GM12878 (cell line): ENCODE results near the gene ARHGEF7. TPM values are rescaled to one million over a fixed set of nuclear protein-coding genes. Genes with fewer than 3 reads are reported as not detected.

Experiments used
- ATAC-seq: fragments of 200-7000 bp; cut with Tn5 transposase; 3 replicates; pipeline ENCODE4 v1.9.1; 2020; ENCODE audit warnings: mild to moderate bottlenecking, moderate library complexity
- BruUV-seq: library from RNA; stranded (reverse); fragments of 400-500 nt; replicated peaks from 2 replicates; lab custom pipeline; 2021; lab: Mats Ljungman, UMichigan
- CTCF ChIA-PET: fragments of 300-600 bp; sonication (Branson Sonifier 250); formaldehyde crosslinking; extraction: SDS; loops from one replicate; lab custom pipeline; 2021; ENCODE audit warnings: inconsistent platforms; lab: Yijun Ruan, JAX
- POLR2A ChIA-PET: fragments of 350-600 bp; formaldehyde crosslinking; extraction: SDS; loops from one replicate; lab custom pipeline; 2021; ENCODE audit warnings: inconsistent platforms; lab: Charles Lee
- RAD21 ChIA-PET: fragments of 300-600 bp; sonication (Branson Sonifier 250); formaldehyde crosslinking; loops from one replicate; lab custom pipeline; 2023; ENCODE audit warnings: antibody characterized with exemption; ENCODE audit not compliant: unreplicated experiment; lab: Charles Lee
- SMC1A ChIA-PET: fragments of 300-600 bp; sonication (Branson Sonifier 250); formaldehyde crosslinking; loops from one replicate; lab custom pipeline; 2023; ENCODE audit not compliant: unreplicated experiment, uncharacterized antibody; lab: Charles Lee
- DNase-seq: peaks from one replicate; pipeline ENCODE4 v3.0.0-alpha.2; 2011; ENCODE audit warnings: low read depth, low spot score
- FAIRE-seq: peaks from 3 replicates; lab custom pipeline; 2011; peaks lifted over from hg19 to GRCh38; lab: Jason Lieb, UNC
- H2AFZ ChIP-seq: 2 replicates; pipeline ENCODE4 v1.6.0; 2011; ENCODE audit warnings: low read depth, low read length, control low read depth; ENCODE audit not compliant: control insufficient read depth
- H3K27ac ChIP-seq: 2 replicates; pipeline ENCODE4 v1.5.1; 2011; ENCODE audit warnings: control low read depth; ENCODE audit not compliant: control insufficient read depth, insufficient read depth
- H3K27me3 ChIP-seq, 2 experiments: replicated peaks in 1 of 2; 2 replicates each; pipeline versions ENCODE4 v1.6.0 to v1.6.1; 2011; ENCODE audit warnings: low read length in 1 of 2; ENCODE audit not compliant: control insufficient read depth in 2 of 2, insufficient read depth in 2 of 2
- H3K36me3 ChIP-seq, 2 experiments: 2 replicates each; pipeline ENCODE4 v1.5.1; 2011; ENCODE audit warnings: low read length in 1 of 2; ENCODE audit not compliant: control insufficient read depth in 2 of 2, insufficient read depth in 2 of 2
- H3K4me1 ChIP-seq: 2 replicates; pipeline ENCODE4 v1.6.1; 2011; ENCODE audit warnings: mild to moderate bottlenecking, low read length, moderate library complexity, mixed read lengths; ENCODE audit not compliant: control insufficient read depth, insufficient read depth
- H3K4me2 ChIP-seq: 2 replicates; pipeline ENCODE4 v1.6.0; 2011; ENCODE audit warnings: control low read depth; ENCODE audit not compliant: control insufficient read depth, insufficient read depth
- H3K4me3 ChIP-seq: fragments of 200-600 bp; sonication (generic); 2 replicates; pipeline ENCODE4 v1.5.1; 2016
- H3K79me2 ChIP-seq: 2 replicates; pipeline ENCODE4 v1.6.0; 2011; ENCODE audit warnings: low read length; ENCODE audit not compliant: control insufficient read depth, insufficient read depth
- H3K9ac ChIP-seq: 2 replicates; pipeline ENCODE4 v1.8.0; 2011; ENCODE audit warnings: low read length, control low read depth, mixed read lengths; ENCODE audit not compliant: control insufficient read depth, insufficient read depth
- H3K9me3 ChIP-seq: replicated peaks from 3 replicates; pipeline ENCODE4 v1.5.1; 2011; ENCODE audit warnings: mild to moderate bottlenecking, low read length; ENCODE audit not compliant: control insufficient read depth, insufficient read depth
- H4K20me1 ChIP-seq: 2 replicates; pipeline ENCODE4 v1.6.0; 2011; ENCODE audit not compliant: control insufficient read depth, insufficient read depth
- MTA2 ChIP-seq: fragments of 450-650 bp; IDR thresholded peaks from 2 replicates; pipeline ENCODE4 v1.6.1; 2016; ENCODE audit warnings: low read depth, mild to moderate bottlenecking, moderate library complexity
- MTA3 ChIP-seq: IDR thresholded peaks from 2 replicates; pipeline ENCODE4 v1.6.1; 2012; ENCODE audit warnings: low read length, inconsistent platforms, borderline replicate concordance
- MYC ChIP-seq: IDR thresholded peaks from 2 replicates; pipeline ENCODE4 v1.6.1; 2011; ENCODE audit warnings: mild to moderate bottlenecking, low read length, moderate library complexity, inconsistent platforms; ENCODE audit not compliant: insufficient read depth, insufficient replicate concordance, insufficient read length, severe bottlenecking
- POLR2AphosphoS2 ChIP-seq: IDR thresholded peaks from 2 replicates; pipeline ENCODE4 v1.6.1; 2011; ENCODE audit warnings: low read depth, mild to moderate bottlenecking, low read length, improper control_type of control experiment, moderate library complexity
- SMC3 ChIP-seq: IDR thresholded peaks from 2 replicates; pipeline ENCODE4 v1.6.1; 2011; ENCODE audit warnings: low read length, improper control_type of control experiment, borderline replicate concordance
- SUZ12 ChIP-seq: fragments of 200-600 bp; sonication (generic); IDR thresholded peaks from one replicate; pipeline ENCODE4 v1.6.1; 2018; ENCODE audit warnings: antibody characterized with exemption, mild to moderate bottlenecking; ENCODE audit not compliant: unreplicated experiment
- ZNF217 ChIP-seq: fragments of 450-650 bp; IDR thresholded peaks from 2 replicates; pipeline ENCODE4 v1.6.1; 2017; ENCODE audit warnings: antibody characterized with exemption, mild to moderate bottlenecking
- ZSCAN29 ChIP-seq: fragments of 450-650 bp; IDR thresholded peaks from 2 replicates; pipeline ENCODE4 v1.6.1; 2017; ENCODE audit warnings: mild to moderate bottlenecking, moderate library complexity
- WGBS: methylation state at CpG from one replicate; pipeline ENCODE4 v1.1.6; 2016; ENCODE audit warnings: low lambda C conversion rate; ENCODE audit not compliant: insufficient replicate concordance, insufficient coverage; ENCODE audit errors: missing lambda C conversion rate; 5-methylcytosine and 5-hydroxymethylcytosine counted together
- in situ Hi-C: fragments of 300-500 bp; cut with MboI; formaldehyde crosslinking; loops from 9 replicates; pipeline ENCODE4 v1.14.3; 2018; ENCODE audit warnings: mixed read lengths
- intact Hi-C: fragments of 100-400 bp; cut with micrococcal nuclease; formaldehyde crosslinking; loops from one replicate; pipeline ENCODE4 v1.14.2; 2022; ENCODE audit not compliant: unreplicated experiment
- polyA plus RNA-seq, 11 experiments: library from polyadenylated mRNA; depleted of rRNA in 4 of 11; unstranded in 6 of 11; stranded (reverse) in 5 of 11; fragments of >200 nt; fragmentation: Nextera tagmentation in 4 of 11; fragmentation: Illumina TruSeq in 1 of 11; extraction: Ambion mirVana in 4 of 11; extraction: Trizol in 1 of 11; gene quantifications; 1 replicate in 1 of 11; 2 replicates in 10 of 11; pipeline versions ENCODE4 v1.2.1 to v1.2.3, GENCODE V29; 2011 to 2016; ENCODE audit warnings: inconsistent platforms in 2 of 11, missing spikeins in 2 of 11, low read depth in 1 of 11
- total RNA-seq, 4 experiments: library from RNA; depleted of rRNA in 3 of 4; stranded (reverse); fragments of >200 nt in 3 of 4; fragmentation: Illumina TruSeq in 1 of 4; extraction: Trizol in 1 of 4; gene quantifications; 2 replicates each; pipeline versions ENCODE4 v1.2.1 to v1.2.3, GENCODE V29; 2013 to 2021
- TF ChIP-seq, protein P1 (sequence below): fragments of 450-650 bp; IDR thresholded peaks from 2 replicates; pipeline ENCODE4 v1.6.1; 2017; ENCODE audit warnings: mild to moderate bottlenecking
- TF ChIP-seq, protein P2 (sequence below), 3 experiments: IDR thresholded peaks in 2 of 3; conservative IDR thresholded peaks in 1 of 3; 2 replicates each; pipeline ENCODE4 v1.5.1; 2011; ENCODE audit warnings: low read depth in 3 of 3, low read length in 3 of 3, mild to moderate bottlenecking in 3 of 3, control low read depth in 2 of 3, moderate library complexity in 2 of 3, inconsistent platforms in 1 of 3, mixed read lengths in 1 of 3; ENCODE audit not compliant: control insufficient read depth in 2 of 3, insufficient read depth in 1 of 3; ENCODE audit errors: extremely low read depth in 1 of 3
- TF ChIP-seq, protein P3 (sequence below): fragments of 450-650 bp; formaldehyde crosslinking; IDR thresholded peaks from 2 replicates; pipeline ENCODE4 v1.4.0; 2022; ENCODE audit warnings: mild to moderate bottlenecking, moderate library complexity

The ARHGEF7 gene
- total and polyA plus RNA-seq, 10 of the 15 experiments (the other 5 are each of a cell fraction or from before 2014, with no cell fraction given) = 4.7 to 65.5 (median 36.6) TPM

DNA sequence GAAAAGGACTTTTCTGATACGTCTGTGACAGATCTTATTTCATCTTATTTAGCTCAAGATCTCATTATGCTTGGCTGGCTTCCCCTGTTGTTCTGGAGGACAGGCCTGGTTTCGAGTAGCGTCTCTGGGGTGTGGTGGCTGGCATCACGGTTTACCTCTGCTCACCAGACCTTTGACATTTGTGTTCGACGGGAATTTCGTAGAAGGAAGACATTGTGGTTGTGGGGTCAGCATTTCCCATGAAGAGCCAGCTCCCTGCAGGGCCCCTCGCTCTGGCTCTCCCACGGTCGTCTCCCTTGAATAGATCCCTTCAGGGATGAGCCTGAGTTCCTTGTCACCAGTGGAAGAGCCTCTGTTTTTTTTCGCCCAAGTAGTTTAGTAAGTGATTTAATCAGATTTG lies 126.8 kb downstream of the ARHGEF7 start:
- no peaks in the 10 kb centered on the region for H3K27me3 ChIP-seq
- SMC1A ChIA-PET = no interaction called here
- peaks cover 20 to 31% of the 10 kb centered on the region in 2 experiments for H3K36me3 ChIP-seq
- RAD21 ChIA-PET = no interaction called here
- intact Hi-C loops (no loop called here), in situ Hi-C loops (no loop called here)
- TF ChIP-seq MTA2 (no peak), SUZ12 (no peak), MTA3 (no peak), ZNF217 (no peak), MYC (no peak), ZSCAN29 (no peak), SMC3 (no peak), POLR2AphosphoS2 (no peak)
- TF ChIP-seq, protein P1, sequence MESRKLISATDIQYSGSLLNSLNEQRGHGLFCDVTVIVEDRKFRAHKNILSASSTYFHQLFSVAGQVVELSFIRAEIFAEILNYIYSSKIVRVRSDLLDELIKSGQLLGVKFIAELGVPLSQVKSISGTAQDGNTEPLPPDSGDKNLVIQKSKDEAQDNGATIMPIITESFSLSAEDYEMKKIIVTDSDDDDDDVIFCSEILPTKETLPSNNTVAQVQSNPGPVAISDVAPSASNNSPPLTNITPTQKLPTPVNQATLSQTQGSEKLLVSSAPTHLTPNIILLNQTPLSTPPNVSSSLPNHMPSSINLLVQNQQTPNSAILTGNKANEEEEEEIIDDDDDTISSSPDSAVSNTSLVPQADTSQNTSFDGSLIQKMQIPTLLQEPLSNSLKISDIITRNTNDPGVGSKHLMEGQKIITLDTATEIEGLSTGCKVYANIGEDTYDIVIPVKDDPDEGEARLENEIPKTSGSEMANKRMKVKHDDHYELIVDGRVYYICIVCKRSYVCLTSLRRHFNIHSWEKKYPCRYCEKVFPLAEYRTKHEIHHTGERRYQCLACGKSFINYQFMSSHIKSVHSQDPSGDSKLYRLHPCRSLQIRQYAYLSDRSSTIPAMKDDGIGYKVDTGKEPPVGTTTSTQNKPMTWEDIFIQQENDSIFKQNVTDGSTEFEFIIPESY = no peak
- TF ChIP-seq, protein P2, sequence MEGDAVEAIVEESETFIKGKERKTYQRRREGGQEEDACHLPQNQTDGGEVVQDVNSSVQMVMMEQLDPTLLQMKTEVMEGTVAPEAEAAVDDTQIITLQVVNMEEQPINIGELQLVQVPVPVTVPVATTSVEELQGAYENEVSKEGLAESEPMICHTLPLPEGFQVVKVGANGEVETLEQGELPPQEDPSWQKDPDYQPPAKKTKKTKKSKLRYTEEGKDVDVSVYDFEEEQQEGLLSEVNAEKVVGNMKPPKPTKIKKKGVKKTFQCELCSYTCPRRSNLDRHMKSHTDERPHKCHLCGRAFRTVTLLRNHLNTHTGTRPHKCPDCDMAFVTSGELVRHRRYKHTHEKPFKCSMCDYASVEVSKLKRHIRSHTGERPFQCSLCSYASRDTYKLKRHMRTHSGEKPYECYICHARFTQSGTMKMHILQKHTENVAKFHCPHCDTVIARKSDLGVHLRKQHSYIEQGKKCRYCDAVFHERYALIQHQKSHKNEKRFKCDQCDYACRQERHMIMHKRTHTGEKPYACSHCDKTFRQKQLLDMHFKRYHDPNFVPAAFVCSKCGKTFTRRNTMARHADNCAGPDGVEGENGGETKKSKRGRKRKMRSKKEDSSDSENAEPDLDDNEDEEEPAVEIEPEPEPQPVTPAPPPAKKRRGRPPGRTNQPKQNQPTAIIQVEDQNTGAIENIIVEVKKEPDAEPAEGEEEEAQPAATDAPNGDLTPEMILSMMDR (IDR thresholded peaks at IDR 0.05 in 2 of 3, conservative IDR thresholded peaks at IDR 0.05 in 1 of 3; ENCODE audit: control insufficient read depth in 2 of 3, extremely low read depth in 1 of 3, insufficient read depth in 1 of 3, low read depth in 3 of 3, low read length in 3 of 3) = no peak
- TF ChIP-seq, protein P3, sequence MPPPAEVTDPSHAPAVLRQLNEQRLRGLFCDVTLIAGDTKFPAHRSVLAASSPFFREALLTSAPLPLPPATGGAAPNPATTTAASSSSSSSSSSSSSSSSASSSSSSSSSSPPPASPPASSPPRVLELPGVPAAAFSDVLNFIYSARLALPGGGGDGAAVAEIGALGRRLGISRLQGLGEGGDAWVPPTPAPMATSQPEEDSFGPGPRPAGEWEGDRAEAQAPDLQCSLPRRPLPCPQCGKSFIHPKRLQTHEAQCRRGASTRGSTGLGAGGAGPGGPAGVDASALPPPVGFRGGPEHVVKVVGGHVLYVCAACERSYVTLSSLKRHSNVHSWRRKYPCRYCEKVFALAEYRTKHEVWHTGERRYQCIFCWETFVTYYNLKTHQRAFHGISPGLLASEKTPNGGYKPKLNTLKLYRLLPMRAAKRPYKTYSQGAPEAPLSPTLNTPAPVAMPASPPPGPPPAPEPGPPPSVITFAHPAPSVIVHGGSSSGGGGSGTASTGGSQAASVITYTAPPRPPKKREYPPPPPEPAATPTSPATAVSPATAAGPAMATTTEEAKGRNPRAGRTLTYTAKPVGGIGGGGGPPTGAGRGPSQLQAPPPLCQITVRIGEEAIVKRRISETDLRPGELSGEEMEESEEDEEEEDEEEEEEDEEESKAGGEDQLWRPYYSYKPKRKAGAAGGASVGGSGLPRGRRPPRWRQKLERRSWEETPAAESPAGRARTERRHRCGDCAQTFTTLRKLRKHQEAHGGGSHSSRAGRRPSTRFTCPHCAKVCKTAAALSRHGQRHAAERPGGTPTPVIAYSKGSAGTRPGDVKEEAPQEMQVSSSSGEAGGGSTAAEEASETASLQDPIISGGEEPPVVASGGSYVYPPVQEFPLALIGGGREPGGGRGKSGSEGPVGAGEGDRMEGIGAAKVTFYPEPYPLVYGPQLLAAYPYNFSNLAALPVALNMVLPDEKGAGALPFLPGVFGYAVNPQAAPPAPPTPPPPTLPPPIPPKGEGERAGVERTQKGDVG (CRISPR knock-in tag) = no peak
- no peaks in the 10 kb centered on the region for H3K4me1 ChIP-seq
- no peak overlapping the region for H3K4me2 ChIP-seq
- BruUV-seq = no TSS peak
- no peaks in the 10 kb centered on the region for H3K9me3 ChIP-seq
- CTCF ChIA-PET = interaction anchor here (1.3 to 1.6 kb wide), 2 partner anchors 15 to 18 kb away, joined by 3 to 5 read pairs; no protein-coding TSS in a partner anchor
- H3K79me2 ChIP-seq = peaks cover 2% of the 10 kb centered on the region
- H2AFZ ChIP-seq = no peak overlapping the region
- no peak for ATAC-seq
- no peak overlapping the region for H3K27ac ChIP-seq
- FAIRE-seq = no peak
- H4K20me1 ChIP-seq = peaks cover 8% of the 10 kb centered on the region
- no peak overlapping the region for H3K4me3 ChIP-seq
- DNase-seq = no peak
- POLR2A ChIA-PET = no interaction called here
- WGBS = 98% methylated on average over 11 of the region's 11 CpGs
- no peak overlapping the region for H3K9ac ChIP-seq
